Stomach (tissue), 9 donors: ENCODE results near the gene CHD9. TPM values are rescaled to one million over a fixed set of nuclear protein-coding genes. Genes with fewer than 3 reads are reported as not detected.

ENCODE experiments used
- DNase-seq, 2 donors: peaks; one replicate each; pipeline versions ENCODE4 v3.0.0 to v3.0.0-alpha.2; 2013 to 2019
- H3K27ac ChIP-seq, 5 donors: fragments of 200-600 bp in 4 of 5; sonication (generic) in 4 of 5; one replicate each; pipeline ENCODE4 v1.5.1; 2013 to 2019; ENCODE audit warnings: mild to moderate bottlenecking in 1 of 5, moderate library complexity in 1 of 5
- H3K27me3 ChIP-seq, 3 donors: fragments of 200-600 bp; sonication (generic); one replicate each; pipeline ENCODE4 v1.5.1; 2017 to 2019; ENCODE audit warnings: mixed run types in 1 of 3
- H3K36me3 ChIP-seq, 4 donors: fragments of 200-600 bp; sonication (generic); 1 replicate in 3 of 4; 2 replicates in 1 of 4; pipeline ENCODE4 v1.5.1; 2016 to 2019
- H3K4me1 ChIP-seq, 4 donors: fragments of 200-600 bp; sonication (generic); one replicate each; pipeline ENCODE4 v1.5.1; 2016 to 2019
- H3K4me3 ChIP-seq, 4 donors: fragments of 200-600 bp; sonication (generic) in 3 of 4; one replicate each; pipeline ENCODE4 v1.5.1; 2016 to 2019; ENCODE audit warnings: mild to moderate bottlenecking in 1 of 4
- H3K9me3 ChIP-seq, 4 donors: fragments of 200-600 bp; sonication (generic); one replicate each; pipeline ENCODE4 v1.5.1; 2016 to 2019
- EP300 ChIP-seq: sonication (generic); formaldehyde crosslinking; IDR thresholded peaks from one replicate; pipeline ENCODE4 v1.6.1; 2017; ENCODE audit warnings: antibody characterized with exemption
- POLR2A ChIP-seq, 4 donors: fragments of 450-650 bp; IDR thresholded peaks; one replicate each; pipeline ENCODE4 v1.6.1; 2016; ENCODE audit warnings: antibody characterized with exemption in 4 of 4, control low read depth in 2 of 4, mild to moderate bottlenecking in 1 of 4, moderate library complexity in 1 of 4
- POLR2AphosphoS5 ChIP-seq, 3 donors: sonication (generic); formaldehyde crosslinking; IDR thresholded peaks; one replicate each; pipeline ENCODE4 v1.6.1; 2016; ENCODE audit warnings: antibody characterized with exemption in 3 of 3
- whole genome bisulfite sequencing, 5 donors: extraction: QIAGEN DNeasy Blood & Tissue Kit in 3 of 5; methylation state at CpG; one replicate each; pipeline versions ENCODE4 v1.1.5 to v1.1.7; 2013 to 2018; 5-methylcytosine and 5-hydroxymethylcytosine counted together
- intact Hi-C: fragments of 100-400 bp; cut with DNase I; formaldehyde crosslinking; loops from one replicate; pipeline ENCODE4 v1.15.1; 2023; ENCODE audit warnings: low total_unique reads
- polyA plus RNA-seq, 3 donors: library from polyadenylated mRNA; stranded (reverse); fragments of 200-250 nt; gene quantifications; one replicate each; pipeline ENCODE4 v1.2.3, GENCODE V29; 2013
- total RNA-seq, 5 donors: library from RNA; depleted of rRNA; stranded (reverse); fragments of >200 nt; gene quantifications; one replicate each; pipeline versions ENCODE4 v1.1.0 to v1.2.3, GENCODE V29; 2014 to 2016
- TF ChIP-seq, protein P1 (sequence below), 7 experiments: fragments of 450-650 bp in 4 of 7; fragments of 200-600 bp in 3 of 7; sonication (generic) in 3 of 7; IDR thresholded peaks; one replicate each; pipeline ENCODE4 v1.5.1; 2016 to 2019; ENCODE audit warnings: antibody characterized with exemption in 7 of 7, control low read depth in 2 of 7, mild to moderate bottlenecking in 1 of 7
- donor health status: healthy with polysubstance abuse.
- donor health status: Bipolar disorder and iron deficiency.
- donor health status: healthy.

Gene CHD9
- total and polyA plus RNA-seq, 8 donors, result 8.1 to 224 (median 29.4) TPM

DNA sequence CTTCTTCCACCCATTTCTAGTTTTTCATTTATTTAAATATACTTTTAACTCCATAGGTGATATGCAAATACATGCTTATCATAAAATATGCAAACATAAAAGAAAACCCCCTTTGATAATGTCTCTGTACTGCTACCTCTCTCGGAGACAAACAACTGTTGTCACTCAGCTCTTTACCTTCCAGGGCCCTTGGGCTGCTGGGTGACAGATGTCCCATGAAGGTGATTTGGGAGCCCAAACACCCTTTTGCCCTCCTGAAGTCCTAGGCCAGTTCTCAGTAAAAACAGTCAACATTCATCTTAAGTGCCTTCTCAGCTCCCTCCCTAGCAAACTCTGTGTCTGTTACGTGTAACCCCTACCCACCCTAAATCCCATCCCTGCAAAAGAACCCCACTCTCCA, 37.5 kb downstream of the CHD9 start:
- Histone ChIP-seq H3K27ac (peak overlapping the region in 4 of 5 donors; percentile 84 to 87 (median 87)), H3K27me3 (no peaks in the 10 kb centered on the region), H3K9me3 (no peaks in the 10 kb centered on the region), H3K4me3 (no peak overlapping the region), H3K4me1 (peaks cover 53 to 73% (median 64%) of the 10 kb centered on the region in 4 donors), H3K36me3 (no peaks in the 10 kb centered on the region)
- 47 to 84% (median 76%) methylated on average over 2 of the region's 2 CpGs for WGBS, 5 donors
- TF ChIP-seq, protein P1, sequence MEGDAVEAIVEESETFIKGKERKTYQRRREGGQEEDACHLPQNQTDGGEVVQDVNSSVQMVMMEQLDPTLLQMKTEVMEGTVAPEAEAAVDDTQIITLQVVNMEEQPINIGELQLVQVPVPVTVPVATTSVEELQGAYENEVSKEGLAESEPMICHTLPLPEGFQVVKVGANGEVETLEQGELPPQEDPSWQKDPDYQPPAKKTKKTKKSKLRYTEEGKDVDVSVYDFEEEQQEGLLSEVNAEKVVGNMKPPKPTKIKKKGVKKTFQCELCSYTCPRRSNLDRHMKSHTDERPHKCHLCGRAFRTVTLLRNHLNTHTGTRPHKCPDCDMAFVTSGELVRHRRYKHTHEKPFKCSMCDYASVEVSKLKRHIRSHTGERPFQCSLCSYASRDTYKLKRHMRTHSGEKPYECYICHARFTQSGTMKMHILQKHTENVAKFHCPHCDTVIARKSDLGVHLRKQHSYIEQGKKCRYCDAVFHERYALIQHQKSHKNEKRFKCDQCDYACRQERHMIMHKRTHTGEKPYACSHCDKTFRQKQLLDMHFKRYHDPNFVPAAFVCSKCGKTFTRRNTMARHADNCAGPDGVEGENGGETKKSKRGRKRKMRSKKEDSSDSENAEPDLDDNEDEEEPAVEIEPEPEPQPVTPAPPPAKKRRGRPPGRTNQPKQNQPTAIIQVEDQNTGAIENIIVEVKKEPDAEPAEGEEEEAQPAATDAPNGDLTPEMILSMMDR (IDR thresholded peaks at IDR 0.05), result no peak
- no peak for TF ChIP-seq EP300
- TF ChIP-seq POLR2AphosphoS5 (IDR thresholded peaks at IDR 0.05), result no peak
- no peak for TF ChIP-seq POLR2A (IDR thresholded peaks at IDR 0.05)
- DNase-seq, result no peak
- intact Hi-C loops, result no loop called here

DNA sequence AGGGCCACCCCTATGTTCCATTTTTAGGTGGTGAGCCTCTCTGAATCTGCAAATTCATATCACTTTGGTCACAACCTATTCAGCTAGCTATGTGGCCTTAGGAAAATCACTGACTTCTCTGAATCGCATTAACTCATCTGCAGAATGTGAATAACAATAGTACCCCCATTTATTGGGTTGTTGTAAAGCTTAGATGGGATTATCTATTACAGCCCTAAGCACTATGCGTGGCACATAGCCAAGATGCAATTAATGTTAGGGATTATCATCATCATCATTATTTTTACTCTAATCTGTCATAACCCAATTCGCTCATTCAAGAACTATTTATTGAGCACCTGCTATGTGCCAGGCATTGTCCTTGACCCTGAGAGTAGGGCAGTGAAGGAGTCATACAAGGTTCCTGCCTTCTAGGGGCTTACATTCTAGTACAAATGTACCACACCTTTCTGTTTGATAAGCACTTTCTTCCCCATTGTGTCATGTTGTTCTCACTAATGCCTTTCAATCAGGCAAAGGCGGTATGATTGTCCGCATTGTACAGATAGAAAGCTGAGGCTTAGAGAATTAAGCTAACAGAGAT, 38.5 kb downstream of the CHD9 start:
- no peak for DNase-seq
- no peak overlapping the region for H3K4me3 ChIP-seq
- H3K36me3 ChIP-seq, result no peaks in the 10 kb centered on the region
- 88 to 97% (median 94%) methylated on average over 5 of the region's 5 CpGs for WGBS, 5 donors
- H3K4me1 ChIP-seq, result peaks cover 54 to 83% (median 68%) of the 10 kb centered on the region in 4 donors
- H3K27me3 ChIP-seq, result no peaks in the 10 kb centered on the region
- peak overlapping the region; percentile 69 to 87 (median 80) for H3K27ac ChIP-seq
- intact Hi-C loops, result no loop called here
- no peaks in the 10 kb centered on the region for H3K9me3 ChIP-seq
- no peak for TF ChIP-seq POLR2A (IDR thresholded peaks at IDR 0.05)

DNA sequence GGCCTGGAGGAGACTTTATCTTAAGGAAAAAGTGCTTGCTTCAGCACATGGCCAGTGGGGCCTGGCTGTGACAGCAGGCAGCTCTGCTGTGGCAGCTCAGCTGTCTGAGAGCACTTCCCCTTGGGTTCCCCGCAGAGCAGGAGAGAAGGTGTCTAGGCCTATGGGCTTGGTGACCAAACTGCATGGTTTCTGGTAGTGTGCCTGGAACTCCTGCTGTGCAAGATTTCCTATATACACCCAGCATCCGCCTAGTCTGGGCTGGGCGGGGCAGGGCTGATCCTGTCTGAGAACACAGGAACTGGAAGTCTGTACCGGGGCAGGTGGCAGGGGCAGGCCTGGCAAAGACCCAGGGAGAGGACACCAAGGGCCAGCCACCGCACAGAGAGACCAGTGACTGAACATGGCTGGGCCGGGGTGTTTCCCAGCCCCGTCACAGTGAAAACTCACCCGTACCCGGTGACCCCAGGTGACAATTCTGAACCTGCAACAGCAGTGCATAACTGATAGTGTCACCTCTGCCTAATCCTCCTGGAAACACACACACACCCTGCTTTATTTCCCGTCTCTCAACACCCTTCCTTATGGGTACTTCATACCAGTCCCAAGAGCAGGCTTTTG, 39.3 kb downstream of the CHD9 start:
- 13 to 28% (median 23%) methylated on average over 4 to 10 of the region's 10 CpGs for WGBS, 5 donors
- H3K4me1 ChIP-seq, result peaks cover 60 to 88% (median 74%) of the 10 kb centered on the region in 4 donors

DNA sequence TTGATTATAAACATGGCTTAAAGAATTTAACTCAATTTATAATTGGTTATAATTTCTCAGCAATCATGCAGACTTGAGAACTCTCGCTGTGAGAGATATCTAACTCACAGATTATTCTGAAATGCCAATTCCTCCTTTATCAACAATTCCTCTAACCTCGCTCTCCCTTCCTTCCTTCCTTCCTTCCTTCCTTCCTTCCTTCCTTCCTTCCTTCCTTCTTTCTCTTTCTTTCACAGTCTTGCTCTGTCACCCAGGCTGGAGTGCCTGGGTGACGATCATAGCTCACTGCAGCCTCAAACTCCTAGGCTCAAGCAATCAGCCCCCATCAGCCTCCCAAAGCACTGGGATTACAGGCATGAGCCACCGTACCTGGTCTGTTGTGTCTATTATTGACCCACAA, 42.4 kb downstream of the CHD9 start:
- Histone ChIP-seq H3K4me3 (no peak overlapping the region), H3K9me3 (no peaks in the 10 kb centered on the region), H3K27ac (peak overlapping the region; percentile 3 to 98 (median 91)), H3K4me1 (peaks cover 52 to 86% (median 67%) of the 10 kb centered on the region in 4 donors), H3K36me3 (no peaks in the 10 kb centered on the region), H3K27me3 (no peaks in the 10 kb centered on the region)
- no peak for TF ChIP-seq EP300
- TF ChIP-seq POLR2AphosphoS5 (IDR thresholded peaks at IDR 0.05), result no peak
- TF ChIP-seq POLR2A (IDR thresholded peaks at IDR 0.05), result no peak
- TF ChIP-seq, protein P1 (IDR thresholded peaks at IDR 0.05), result no peak
- DNase-seq, result no peak
- WGBS, 5 donors, result 53 to 75% (median 65%) methylated on average over 4 of the region's 4 CpGs
- intact Hi-C loops, result no loop called here

More for the DNA sequence above, 39.3 kb downstream of the CHD9 start:
- TF ChIP-seq EP300, result no peak
- TF ChIP-seq, protein P1 (IDR thresholded peaks at IDR 0.05), result no peak
- TF ChIP-seq POLR2A (IDR thresholded peaks at IDR 0.05), result no peak
- peak in 2 of 3 donors; percentile 56 to 67 for TF ChIP-seq POLR2AphosphoS5 (IDR thresholded peaks at IDR 0.05)
- Histone ChIP-seq H3K36me3 (no peaks in the 10 kb centered on the region), H3K4me3 (no peak overlapping the region), H3K27ac (peak overlapping the region; percentile 69 to 87 (median 80)), H3K27me3 (no peaks in the 10 kb centered on the region), H3K9me3 (no peaks in the 10 kb centered on the region)
- intact Hi-C loops, result no loop called here
- DNase-seq, result peak; percentile 78 to 82
